Gastrocnemius medialis (tissue), 4 donors: ENCODE measurements around the gene HYAL4.

Source experiments
- CTCF ChIP-seq, 5 experiments: fragments of 450-650 bp in 3 of 5; fragments of 200-600 bp in 2 of 5; sonication (generic) in 2 of 5; IDR thresholded peaks in 4 of 5; conservative IDR thresholded peaks in 1 of 5; 1 replicate in 4 of 5; 2 replicates in 1 of 5; pipeline ENCODE4 v1.5.1; 2016 to 2019; ENCODE audit warnings: antibody characterized with exemption in 5 of 5, mild to moderate bottlenecking in 3 of 5, moderate library complexity in 3 of 5
- POLR2A ChIP-seq, 2 donors: fragments of 450-650 bp; IDR thresholded peaks; one replicate each; pipeline ENCODE4 v1.6.1; 2017; ENCODE audit warnings: antibody characterized with exemption in 2 of 2, mild to moderate bottlenecking in 2 of 2, moderate library complexity in 2 of 2

GRCh38 chr7:123844712-123845219 is at the start of gene HYAL4:
- TF ChIP-seq CTCF (IDR thresholded peaks at IDR 0.05 in 4 of 5, conservative IDR thresholded peaks at IDR 0.05 in 1 of 5) = no peak
- no peak for TF ChIP-seq POLR2A (IDR thresholded peaks at IDR 0.05)
